ENCODE measurements around the gene ADAP1. TPM values are rescaled to one million over a fixed set of nuclear protein-coding genes. Genes with fewer than 3 reads are reported as not detected.
A peak's percentile ranks its signal among the peaks of the same experiment; 100 is the strongest.

Gene ADAP1
- total RNA-seq, 1 experiment from 2014 or later, result 3.1 TPM

DNA sequence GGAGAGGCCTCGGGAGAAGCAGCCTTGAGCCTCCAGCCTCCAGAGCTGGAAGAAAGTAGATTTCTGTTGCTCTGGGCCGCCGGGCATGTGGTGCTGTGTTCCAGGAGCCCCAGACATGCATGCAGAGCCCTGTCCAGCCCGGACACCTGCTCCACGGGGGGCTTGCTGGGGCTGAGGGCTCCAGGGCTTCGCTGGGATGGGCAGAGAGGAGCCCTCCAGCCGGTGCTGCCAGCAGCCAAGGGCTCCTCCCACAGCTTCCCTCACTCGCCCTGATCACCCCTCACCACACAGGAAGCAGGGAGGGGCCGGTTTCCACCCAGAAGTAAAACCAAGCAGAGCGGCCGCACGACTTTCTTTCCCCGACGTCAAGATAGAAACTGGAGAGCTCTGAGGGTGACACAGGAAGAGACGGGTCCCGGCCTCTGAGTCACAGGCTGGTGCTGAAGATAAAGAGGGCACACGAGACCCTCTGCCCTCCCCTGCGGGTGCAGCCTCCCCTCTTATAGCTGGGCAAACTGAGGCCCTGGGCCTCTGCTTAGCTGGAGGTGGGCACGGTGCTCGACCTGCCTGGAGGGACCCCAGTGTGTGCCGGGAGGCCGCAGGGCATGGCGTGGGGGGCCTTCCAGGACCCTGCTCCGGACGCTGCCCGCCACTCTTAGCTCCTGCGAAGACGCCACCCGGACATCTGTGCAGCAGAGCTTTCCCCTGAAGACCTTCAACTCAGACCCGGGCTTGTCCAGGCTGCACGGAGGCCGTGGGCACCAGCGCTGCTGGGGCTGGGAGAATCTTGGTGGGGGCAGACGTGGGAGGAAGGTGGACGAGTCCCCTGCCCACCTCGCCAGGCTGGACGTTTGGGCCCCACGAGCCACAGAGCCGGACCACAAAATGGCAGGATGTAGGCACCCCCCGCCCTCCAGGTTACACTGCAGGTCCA, 31.1 kb downstream of the ADAP1 start:
- no peaks in the 10 kb centered on the region for H3K9me3 ChIP-seq (ENCODE audit: control insufficient read depth, insufficient read depth, low read depth, low read length)
- intact Hi-C loops (cut with micrococcal nuclease; ENCODE audit: unreplicated experiment) (no loop called here), in situ Hi-C loops (cut with HindIII; ENCODE audit: low pct_unique_long_range_greater_than_20kb, low sequenced_read_pairs) (no loop called here)
- ChIA-PET CTCF (interaction anchor here (0.5 to 0.7 kb wide), 3 partner anchors 14 to 154 kb away, joined by 3 to 5 read pairs (median 3); no protein-coding TSS in a partner anchor), POLR2A (interaction anchor here (0.6 kb wide), 1 partner anchor 215 kb away, joined by 4 read pairs; no protein-coding TSS in a partner anchor)
- no peaks in the 10 kb centered on the region for H3K27me3 ChIP-seq (ENCODE audit: control insufficient read depth, insufficient read depth, low read length)
- no peak overlapping the region for H3K4me3 ChIP-seq (ENCODE audit: low read depth in 2 of 2, low read length in 2 of 2)
- no peaks in the 10 kb centered on the region for H3K36me3 ChIP-seq (ENCODE audit: control insufficient read depth, insufficient read depth, low read length)
- ATAC-seq (peak; percentile 32), DNase-seq (ENCODE audit: low read depth, low spot score) (no peak)
- TF ChIP-seq TCF7L2 (IDR thresholded peaks at IDR 0.05; ENCODE audit: low read depth, low read length) (no peak), POLR2AphosphoS5 (IDR thresholded peaks at IDR 0.05; ENCODE audit: low read depth, low read length) (no peak), SIN3A (IDR thresholded peaks at IDR 0.05; ENCODE audit: borderline replicate concordance, insufficient read depth, low read depth, low read length) (no peak)
- TF ChIP-seq, protein P1, sequence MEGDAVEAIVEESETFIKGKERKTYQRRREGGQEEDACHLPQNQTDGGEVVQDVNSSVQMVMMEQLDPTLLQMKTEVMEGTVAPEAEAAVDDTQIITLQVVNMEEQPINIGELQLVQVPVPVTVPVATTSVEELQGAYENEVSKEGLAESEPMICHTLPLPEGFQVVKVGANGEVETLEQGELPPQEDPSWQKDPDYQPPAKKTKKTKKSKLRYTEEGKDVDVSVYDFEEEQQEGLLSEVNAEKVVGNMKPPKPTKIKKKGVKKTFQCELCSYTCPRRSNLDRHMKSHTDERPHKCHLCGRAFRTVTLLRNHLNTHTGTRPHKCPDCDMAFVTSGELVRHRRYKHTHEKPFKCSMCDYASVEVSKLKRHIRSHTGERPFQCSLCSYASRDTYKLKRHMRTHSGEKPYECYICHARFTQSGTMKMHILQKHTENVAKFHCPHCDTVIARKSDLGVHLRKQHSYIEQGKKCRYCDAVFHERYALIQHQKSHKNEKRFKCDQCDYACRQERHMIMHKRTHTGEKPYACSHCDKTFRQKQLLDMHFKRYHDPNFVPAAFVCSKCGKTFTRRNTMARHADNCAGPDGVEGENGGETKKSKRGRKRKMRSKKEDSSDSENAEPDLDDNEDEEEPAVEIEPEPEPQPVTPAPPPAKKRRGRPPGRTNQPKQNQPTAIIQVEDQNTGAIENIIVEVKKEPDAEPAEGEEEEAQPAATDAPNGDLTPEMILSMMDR (IDR thresholded peaks at IDR 0.05), result no peak
- TF ChIP-seq, protein P2, sequence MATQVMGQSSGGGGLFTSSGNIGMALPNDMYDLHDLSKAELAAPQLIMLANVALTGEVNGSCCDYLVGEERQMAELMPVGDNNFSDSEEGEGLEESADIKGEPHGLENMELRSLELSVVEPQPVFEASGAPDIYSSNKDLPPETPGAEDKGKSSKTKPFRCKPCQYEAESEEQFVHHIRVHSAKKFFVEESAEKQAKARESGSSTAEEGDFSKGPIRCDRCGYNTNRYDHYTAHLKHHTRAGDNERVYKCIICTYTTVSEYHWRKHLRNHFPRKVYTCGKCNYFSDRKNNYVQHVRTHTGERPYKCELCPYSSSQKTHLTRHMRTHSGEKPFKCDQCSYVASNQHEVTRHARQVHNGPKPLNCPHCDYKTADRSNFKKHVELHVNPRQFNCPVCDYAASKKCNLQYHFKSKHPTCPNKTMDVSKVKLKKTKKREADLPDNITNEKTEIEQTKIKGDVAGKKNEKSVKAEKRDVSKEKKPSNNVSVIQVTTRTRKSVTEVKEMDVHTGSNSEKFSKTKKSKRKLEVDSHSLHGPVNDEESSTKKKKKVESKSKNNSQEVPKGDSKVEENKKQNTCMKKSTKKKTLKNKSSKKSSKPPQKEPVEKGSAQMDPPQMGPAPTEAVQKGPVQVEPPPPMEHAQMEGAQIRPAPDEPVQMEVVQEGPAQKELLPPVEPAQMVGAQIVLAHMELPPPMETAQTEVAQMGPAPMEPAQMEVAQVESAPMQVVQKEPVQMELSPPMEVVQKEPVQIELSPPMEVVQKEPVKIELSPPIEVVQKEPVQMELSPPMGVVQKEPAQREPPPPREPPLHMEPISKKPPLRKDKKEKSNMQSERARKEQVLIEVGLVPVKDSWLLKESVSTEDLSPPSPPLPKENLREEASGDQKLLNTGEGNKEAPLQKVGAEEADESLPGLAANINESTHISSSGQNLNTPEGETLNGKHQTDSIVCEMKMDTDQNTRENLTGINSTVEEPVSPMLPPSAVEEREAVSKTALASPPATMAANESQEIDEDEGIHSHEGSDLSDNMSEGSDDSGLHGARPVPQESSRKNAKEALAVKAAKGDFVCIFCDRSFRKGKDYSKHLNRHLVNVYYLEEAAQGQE (IDR thresholded peaks at IDR 0.05; ENCODE audit: insufficient read depth in 1 of 2, low read depth in 2 of 2, low read length in 1 of 2), result no peak
- peaks cover 28% of the 10 kb centered on the region for H3K4me1 ChIP-seq (ENCODE audit: control insufficient read depth, insufficient read depth, low read length)
- no TSS peak for BruUV-seq (replicated peaks)
- 0 out of 2 replicates have a peak overlapping the region, but pooled peaks have one; percentile 29 for H3K27ac ChIP-seq (ENCODE audit: low read length)

DNA sequence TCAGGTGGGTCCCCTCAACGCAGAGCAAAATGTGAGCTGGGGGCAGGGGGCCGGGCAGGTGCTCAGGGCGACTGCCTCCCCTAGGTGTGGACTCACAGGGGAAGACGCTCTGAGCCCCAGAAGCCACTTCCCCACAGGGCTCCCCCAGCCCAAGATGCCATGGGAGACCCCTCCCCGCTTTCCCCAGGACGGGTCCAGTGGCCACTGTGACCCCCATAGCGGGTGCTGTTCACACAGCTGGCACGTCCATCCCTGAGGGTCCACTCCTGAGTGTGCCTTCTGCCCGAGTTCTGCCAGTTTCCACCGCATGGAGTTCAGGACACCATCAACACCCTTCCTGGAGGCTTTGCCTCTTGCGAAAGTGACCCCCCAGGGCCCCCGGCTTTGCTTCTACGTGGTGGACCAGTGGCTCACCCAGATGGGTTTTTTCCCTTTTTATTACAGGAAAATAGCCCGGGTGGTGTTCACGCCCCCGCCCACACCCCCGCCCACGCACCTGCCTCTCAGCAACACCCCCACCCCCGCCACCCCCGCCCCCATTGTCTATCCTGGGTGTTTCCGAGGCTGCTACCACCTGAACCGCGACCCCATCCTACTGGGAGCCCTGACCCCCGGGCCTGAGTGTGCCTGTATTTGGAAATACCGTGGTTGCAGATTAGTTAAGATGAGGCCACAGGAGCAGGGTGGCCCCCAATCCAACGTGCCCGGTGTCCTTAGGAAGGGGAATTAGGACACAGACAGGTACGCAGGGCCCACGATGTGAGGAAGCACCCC, 32.0 kb downstream of the ADAP1 start:
- ATAC-seq (peak; percentile 1), DNase-seq (ENCODE audit: low read depth, low spot score) (no peak)
- TF ChIP-seq, protein P1 (IDR thresholded peaks at IDR 0.05), result no peak
- no peak for TF ChIP-seq POLR2AphosphoS5 (IDR thresholded peaks at IDR 0.05; ENCODE audit: low read depth, low read length)
- TF ChIP-seq TCF7L2 (IDR thresholded peaks at IDR 0.05; ENCODE audit: low read depth, low read length), result no peak
- TF ChIP-seq SIN3A (IDR thresholded peaks at IDR 0.05; ENCODE audit: borderline replicate concordance, insufficient read depth, low read depth, low read length), result no peak
- TF ChIP-seq, protein P2 (IDR thresholded peaks at IDR 0.05; ENCODE audit: insufficient read depth in 1 of 2, low read depth in 2 of 2, low read length in 1 of 2), result no peak
- BruUV-seq (replicated peaks), result no TSS peak
- Histone ChIP-seq H3K9me3 (ENCODE audit: control insufficient read depth, insufficient read depth, low read depth, low read length) (no peaks in the 10 kb centered on the region), H3K4me1 (ENCODE audit: control insufficient read depth, insufficient read depth, low read length) (peaks cover 27% of the 10 kb centered on the region), H3K27ac (ENCODE audit: low read length) (no peak overlapping the region), H3K27me3 (ENCODE audit: control insufficient read depth, insufficient read depth, low read length) (no peaks in the 10 kb centered on the region), H3K4me3 (ENCODE audit: low read depth in 2 of 2, low read length in 2 of 2) (no peak overlapping the region), H3K36me3 (ENCODE audit: control insufficient read depth, insufficient read depth, low read length) (no peaks in the 10 kb centered on the region)
- POLR2A ChIA-PET, result no interaction called here
- in situ Hi-C loops (cut with HindIII; ENCODE audit: low pct_unique_long_range_greater_than_20kb, low sequenced_read_pairs) (no loop called here), intact Hi-C loops (cut with micrococcal nuclease; ENCODE audit: unreplicated experiment) (no loop called here)
- CTCF ChIA-PET, result interaction anchor here (0.5 to 0.7 kb wide), 2 partner anchors 13 to 70 kb away, joined by 3 to 5 read pairs; no protein-coding TSS in a partner anchor
